HG02973 (cell line): ENCODE measurements around the gene HDDC2.
"Not testable (repeated sequence)": the region's sequence is repeated elsewhere in the genome, so short reads cannot be mapped to it uniquely, and the experiment has no call there.

ENCODE experiments used
- ATAC-seq: cut with Tn5 transposase; IDR thresholded peaks from one replicate; pipeline ENCODE4 v1.9.1; 2021; ENCODE audit warnings: moderate library complexity; ENCODE audit not compliant: unreplicated experiment

Gene HDDC2

DNA sequence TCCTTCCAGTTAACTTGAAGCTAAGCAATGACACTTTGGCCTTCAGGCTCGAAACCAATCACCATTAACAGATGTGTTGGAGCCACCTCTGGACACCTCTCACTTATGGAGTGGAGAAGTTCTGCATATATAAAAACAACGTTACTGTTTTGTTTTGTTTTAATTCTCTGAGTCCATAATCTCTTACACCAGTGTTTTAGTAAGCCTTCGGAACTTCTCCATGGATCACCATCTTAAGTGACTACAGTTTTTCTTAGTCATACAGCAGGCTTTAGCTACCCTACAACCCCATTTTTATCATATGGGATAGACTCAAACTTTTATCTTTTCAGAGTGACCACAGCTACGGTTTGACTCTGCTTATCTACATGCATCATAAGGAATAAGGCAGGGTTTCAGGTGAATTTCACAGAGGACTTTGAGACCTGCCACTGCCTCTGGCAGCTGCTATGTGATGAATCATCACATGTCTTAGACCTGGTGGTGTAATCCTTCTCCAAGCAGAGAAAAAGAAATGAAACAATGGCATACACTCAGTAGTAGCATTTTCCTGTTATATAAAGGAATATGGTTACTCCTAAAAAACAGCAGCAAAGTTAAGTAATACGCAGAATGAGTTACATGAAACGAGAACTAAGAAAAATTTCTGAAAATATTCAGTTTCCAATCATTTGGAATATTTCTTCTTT lies 5.5 kb upstream of the HDDC2 start:
- ATAC-seq, result no peak

DNA sequence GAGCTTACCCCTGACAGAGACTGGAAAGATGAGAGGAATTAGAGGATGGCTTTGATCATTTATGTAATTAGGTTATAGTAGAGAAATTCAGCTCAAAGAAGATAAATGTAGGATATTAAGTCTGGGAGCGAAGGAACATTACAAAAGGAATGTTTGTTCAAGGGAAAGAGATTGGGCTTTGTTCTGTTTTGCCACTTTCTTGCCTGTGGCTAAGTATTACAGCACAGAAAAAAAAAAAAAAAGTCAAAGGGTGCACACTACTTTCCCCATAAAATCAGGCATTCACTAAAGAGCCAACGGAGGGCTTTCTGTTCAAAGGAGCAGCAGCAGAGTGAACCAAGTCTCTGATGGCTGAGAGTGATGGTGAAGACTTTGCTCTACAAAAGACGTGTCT lies 5.0 kb upstream of the HDDC2 start:
- no peak for ATAC-seq

DNA sequence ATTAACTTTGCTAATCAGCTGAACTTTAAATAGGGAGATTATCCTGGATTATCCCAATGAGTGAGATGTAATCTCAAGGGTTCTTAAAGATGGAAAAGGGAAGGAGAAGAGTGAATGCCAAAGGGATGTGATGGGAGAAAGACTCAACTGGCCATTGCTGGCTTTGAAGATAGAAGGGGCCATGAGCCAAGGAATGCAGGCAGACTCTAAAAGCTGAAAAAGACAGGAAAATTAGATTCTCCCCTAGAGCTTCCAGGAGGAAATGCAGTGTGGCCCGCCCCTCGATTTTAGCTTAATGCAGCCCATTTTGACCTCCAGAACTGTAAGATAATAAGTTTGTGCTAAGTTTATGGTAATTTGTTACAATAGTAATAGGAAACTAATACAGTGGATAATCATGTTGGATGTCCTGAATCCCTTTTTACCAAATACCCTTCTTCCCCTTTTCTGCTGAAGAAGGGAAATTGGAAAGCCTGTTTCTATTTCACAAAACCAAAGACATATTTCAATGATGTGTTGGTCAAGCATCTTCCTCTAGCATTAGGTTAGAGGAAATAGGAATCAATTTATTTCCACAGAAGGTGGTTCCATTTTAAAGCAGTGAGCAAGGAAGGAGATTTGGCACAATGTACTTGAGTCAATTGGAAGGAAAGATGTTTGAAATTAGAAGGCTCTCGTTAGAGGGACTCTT lies 3.3 kb upstream of the HDDC2 start:
- ATAC-seq, result no peak

DNA sequence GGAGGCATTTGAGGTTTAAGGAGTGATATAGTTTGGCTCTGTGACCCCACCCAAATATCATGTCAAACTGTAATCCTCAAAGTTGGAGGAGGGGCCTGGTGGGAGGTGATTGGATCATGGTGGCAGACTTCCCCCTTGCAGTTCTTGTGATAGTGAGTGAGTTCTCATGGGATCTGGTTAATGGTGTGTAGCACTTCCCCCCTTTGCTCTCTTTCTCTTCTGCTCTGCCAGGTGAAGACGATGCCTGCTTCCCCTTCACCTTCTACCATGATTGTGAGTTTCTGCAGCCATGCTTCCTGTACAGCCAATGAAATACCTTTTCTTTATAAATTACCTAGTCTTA lies 1.7 kb upstream of the HDDC2 start:
- no peak for ATAC-seq

DNA sequence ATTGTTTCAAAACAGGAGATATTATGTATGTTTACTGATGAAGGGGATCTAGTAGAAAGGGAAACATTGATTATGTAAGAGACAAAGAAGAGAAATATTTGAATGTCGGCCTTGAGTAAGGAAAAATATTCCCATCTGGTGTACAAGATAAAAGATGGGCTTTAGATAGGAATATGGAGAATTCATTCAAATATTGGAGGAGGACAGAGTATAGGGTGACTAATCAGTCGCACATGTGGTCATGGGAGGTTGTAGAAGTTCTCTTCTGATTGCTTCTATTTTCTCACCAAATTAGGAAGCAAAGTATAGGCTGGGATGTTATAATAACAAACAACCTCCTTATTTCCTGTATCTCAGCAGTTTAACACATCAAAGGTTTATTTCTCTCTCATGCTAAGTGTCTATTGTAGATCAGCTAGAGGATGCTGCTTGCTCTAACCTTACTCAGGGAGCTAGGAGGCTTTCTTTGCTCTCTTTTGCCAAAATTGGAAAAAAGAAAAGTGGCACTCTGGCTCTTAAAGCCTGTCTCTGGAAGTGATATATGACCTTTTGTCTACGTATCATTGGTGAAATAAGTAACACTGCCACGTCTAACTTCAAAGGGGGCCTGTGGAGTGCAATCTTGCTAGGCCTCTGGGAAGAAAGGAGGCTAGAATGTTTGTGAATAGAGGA lies 1.2 kb upstream of the HDDC2 start:
- no peak for ATAC-seq

DNA sequence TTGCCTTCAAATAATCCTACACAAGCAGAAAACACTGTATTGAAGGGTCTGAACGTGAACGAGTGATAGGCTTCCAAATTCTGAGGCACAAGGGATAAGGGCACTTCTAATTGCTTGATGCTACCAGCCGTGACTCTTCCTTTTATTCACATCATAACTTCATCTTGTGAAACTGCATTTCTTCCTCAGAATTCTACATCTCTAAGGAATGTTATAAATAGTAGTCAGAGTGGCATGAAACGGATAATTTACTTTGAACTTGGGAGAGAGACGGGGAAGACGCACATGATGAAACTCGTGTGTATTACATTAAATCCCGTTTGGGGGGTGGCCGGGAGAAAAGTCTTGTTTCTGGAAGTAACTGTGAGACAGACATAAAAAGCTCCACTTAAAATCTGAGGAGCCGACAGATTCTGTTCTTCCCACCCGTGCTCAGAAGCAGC lies 754 bp downstream of the HDDC2 start:
- no peak for ATAC-seq

DNA sequence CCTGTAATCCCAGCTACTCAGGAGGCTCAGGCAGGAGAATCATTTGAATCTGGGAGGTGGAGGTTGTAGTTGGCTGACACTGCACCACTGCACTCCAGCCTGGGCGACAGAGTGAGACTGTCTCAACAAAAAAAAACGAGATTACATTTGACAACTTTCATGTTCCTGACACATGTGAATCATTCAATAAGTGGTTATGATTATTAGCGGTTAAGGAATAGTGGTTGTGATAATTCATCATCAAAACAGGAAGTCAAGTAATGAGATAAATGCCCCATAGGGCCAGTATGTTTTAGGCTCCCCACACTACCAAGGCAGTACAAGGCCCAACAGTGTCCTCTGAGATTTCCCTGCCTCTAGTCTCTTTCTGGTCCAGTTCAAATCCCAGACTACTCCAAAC lies 2.5 kb downstream of the HDDC2 start:
- ATAC-seq, result no peak

DNA sequence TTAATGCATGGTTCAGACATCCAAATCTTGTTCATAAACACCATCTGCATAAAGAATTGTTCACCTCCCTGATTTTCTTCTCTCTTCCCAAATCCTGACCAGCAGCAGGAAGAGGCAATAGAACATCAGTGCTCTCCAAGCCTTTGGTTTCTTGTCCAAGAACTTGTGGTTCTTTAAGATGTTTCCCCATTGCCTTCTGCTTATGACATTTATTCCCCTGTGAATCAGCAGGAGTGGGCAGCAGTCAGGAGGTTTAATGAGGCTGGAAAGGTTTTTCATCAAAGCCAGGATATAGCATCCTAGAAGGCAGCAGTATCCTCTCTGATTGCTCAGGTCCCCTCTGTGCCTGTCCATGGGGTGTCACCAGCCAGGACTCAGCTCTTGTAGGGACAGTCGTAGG lies 5.3 kb downstream of the HDDC2 start:
- ATAC-seq, result no peak

DNA sequence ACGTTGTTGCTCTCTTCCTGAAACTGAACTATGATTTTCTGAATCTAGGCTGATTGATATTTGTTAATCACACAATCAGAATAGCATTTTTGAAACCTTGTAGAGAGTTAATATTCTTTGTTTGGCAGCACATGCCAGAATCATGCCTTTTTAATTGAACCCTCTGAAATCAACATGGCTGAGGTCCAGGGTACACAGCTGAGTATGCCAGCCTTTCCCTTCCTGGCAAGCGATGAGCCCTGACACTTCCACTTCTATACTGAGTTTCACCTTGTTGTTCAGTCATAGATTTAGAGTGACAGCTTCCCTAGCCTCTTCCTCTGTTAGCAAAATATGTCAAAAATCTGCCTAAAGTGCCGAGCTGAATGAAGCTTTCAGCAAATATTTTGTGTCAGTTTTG lies 6.8 kb downstream of the HDDC2 start:
- ATAC-seq, result no peak

DNA sequence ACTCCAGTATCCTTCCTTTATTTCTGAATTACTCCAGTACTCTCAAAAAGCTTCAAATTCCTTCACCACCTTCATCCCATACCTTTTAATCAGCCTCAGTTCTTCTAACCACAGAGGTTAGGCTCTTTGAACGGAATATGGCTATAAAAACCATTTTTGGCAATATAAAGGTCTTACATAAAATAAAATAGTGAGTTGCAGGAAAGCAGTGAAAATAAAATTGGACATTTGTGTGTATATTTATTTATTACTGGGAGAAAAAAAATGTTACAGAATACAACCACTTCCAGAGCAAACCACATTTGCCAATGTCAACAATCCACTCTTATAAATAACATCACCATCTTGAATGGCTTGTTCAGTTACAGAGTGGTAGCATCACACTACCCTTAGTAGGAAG lies 7.7 kb downstream of the HDDC2 start:
- ATAC-seq, result no peak

DNA sequence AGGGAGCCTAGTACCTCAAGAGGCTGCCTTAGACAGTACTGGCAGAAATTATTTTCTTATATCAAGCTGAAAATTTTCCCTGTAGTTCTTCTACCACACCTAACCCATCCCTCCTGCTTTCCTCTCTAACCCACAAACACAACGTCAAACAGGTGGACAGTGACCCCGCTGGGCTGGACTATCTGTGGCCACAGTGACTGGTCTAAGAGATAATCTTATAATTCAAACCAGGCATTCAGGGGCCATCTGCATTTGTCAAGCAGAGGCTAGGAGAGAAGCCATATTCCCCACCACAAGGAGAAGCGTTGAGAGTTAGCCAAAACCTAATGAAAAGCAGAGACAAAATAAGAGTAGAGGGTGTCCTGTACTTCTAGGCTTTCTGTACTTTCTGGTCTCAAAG lies 8.2 kb downstream of the HDDC2 start:
- no peak for ATAC-seq

DNA sequence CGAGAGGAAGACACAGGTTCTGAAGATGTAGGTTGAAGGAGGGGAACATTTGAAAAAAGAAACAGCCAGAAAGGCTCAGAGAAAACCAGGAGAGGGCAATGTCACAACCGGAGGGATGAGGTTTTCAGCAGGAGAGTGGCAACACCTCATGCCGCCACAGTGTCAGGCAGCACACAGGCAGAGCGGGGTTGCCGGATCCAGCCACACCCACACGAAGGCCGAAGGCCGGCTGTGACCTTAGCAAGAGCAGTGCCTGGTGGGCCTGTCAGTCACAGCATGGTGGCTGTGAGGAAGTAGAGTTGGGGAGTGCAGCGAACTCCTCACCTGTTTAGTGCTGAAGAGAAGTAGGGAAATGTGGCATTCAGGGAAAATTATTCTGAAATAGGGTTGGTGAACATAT lies 14.0 kb downstream of the HDDC2 start:
- no peak for ATAC-seq

DNA sequence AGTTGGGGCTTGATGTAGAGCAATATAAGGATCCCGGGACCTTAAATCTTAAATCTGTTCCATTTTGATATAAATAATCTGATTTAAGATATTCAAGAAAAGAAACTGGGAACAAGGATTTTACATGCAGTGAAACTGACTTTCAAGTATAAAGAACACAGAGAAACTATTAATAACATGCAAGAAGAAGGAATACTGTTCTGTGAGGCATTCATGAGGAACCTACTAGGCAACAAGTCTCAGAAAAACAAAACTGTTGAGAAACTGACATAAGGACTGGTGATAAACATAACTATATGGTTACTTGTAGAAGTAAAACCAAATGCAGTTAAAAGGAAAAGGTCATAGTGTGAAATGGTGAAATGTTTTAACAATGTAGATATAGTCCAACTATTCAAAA lies 15.8 kb downstream of the HDDC2 start:
- ATAC-seq, result no peak

DNA sequence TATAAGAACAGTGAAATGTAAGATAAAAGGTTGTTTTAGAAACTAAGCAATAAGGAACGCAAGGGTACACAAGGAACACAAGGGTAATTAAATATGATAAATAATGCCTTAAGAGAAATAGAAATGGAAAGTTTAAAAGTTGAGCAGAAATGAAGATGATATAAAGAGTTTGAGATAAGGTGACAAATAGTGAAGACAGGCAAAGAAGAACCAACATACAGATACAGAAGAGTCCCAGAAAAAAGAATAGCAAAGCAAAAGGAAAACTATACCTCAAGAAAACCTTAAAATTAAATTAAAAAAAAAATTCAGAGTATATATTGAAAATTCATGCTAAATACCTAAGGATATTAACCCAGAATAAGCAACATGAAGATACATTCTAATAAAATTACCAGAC lies 16.4 kb downstream of the HDDC2 start:
- no peak for ATAC-seq

DNA sequence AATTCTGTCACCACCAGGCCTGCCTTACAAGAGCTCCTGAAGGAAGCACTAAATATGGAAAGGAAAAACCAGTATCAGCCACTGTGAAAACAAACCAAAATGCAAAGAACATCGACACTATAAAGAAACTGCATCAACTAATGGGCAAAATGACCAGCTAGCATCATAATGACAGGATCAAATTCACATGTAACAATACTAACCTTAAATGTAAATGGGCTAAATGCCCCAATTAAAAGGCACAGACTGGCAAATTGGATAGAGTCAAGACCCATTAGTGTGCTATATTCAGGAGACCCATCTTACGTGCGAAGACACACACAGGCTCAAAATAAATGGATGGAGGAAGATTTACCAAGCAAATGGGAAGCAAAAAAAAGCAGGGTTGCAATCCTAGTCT lies 19.3 kb downstream of the HDDC2 start:
- ATAC-seq, result not testable (repeated sequence)

DNA sequence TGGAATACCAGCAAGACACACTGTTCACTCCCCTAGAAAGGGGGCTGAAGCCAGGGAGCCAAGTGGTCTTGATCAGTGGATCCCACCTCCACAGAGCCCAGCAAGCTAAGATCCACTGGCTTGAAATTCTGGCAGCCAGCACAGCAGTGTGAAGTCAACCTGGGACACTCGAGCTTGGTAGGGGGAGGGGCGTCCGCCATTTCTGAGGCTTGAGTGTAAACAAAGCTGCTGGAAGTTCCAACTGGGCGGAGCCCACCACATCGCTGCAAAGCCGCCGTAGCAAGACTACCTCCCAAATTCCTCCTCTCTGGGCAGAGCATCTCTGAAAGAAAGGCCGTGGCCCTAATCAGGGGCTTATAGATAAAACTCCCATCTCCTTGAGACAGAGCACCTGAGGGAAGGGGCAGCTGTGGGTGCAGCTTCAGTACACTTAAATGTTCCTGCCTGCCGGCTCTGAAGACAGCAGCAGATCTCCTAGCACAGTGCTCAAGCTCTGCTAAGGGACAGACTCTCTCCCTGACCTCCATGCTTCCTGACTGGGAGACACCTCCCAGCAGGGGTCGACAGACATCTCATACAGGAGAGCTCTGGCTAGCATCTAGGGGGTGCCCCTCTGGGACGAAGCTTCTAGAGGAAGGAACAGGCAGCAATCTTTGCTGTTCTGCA lies 21.3 kb downstream of the HDDC2 start:
- ATAC-seq, result not testable (repeated sequence)

DNA sequence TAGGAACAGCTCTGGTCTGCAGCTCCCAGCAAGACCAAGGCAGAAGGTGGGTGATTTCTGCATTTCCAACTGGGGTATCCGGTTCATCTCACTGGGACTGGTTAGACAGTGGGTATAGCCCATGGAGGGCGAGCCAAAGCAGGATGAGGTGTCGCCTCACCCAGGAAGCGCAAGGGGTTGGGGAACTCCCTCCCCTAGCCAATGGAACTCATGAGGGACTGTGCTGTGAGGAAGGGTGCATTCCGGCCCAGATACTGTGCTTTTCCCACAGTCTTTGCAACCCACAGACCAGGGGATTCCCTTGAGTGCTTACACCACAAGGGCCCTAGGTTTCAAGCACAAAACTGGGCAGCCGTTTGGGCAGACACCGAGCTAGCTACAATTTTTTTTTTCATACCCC lies 21.8 kb downstream of the HDDC2 start:
- no peak for ATAC-seq

DNA sequence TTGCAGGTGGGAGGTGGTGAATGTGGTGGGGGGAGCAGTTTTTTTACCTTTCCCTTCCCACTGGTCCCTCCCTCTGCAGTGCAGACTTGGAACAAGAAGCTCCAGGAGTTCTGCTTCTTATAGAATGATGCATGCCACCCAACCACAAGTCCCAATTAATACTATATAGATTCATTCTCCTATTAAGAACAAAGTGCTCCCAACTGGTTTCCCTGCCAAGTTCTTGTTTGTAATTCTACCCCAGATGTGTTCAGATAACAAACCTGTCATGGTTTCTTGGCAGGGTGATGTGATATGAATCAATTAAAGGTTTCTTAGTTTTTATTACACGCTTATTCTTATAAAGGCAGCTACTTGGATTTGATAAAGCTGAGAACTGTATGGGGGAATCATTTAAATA lies 23.9 kb downstream of the HDDC2 start:
- no peak for ATAC-seq

DNA sequence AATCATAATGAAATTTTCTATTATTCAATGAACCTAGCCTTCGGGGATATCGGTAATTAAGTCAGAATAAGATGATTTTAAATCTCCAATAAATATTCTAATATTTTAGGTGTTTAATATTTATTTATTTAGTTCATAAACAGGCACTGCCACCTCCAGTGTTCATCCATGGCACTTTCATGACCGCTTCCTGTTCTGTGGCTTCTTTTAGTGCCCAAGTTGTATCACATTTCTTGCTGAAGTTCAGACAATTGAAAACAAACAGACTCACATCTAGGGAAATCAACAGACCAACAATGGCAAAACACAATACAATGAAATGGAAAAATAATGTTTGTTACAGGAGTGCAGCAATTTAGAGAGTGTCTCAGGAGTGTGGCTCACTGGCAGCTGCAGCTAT lies 26.0 kb downstream of the HDDC2 start:
- ATAC-seq, result no peak

DNA sequence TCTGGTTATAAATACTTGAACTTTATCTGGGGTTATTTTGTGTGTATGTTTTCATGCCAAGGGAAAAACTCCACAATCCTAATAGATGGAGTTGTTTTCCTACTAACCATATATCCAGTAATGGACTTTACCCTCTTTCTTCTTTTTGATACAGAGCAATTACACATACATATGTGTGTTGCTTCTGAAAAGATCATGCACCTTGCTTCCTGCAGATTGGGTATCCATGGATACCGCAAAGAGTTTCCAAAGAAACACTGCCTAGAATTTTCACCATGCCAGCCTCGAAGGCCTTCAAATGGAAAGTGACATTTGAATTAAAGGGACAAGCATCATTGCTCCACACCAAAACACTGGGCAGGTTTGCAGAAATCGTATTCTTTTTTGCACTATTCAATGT lies 26.8 kb downstream of the HDDC2 start:
- no peak for ATAC-seq

DNA sequence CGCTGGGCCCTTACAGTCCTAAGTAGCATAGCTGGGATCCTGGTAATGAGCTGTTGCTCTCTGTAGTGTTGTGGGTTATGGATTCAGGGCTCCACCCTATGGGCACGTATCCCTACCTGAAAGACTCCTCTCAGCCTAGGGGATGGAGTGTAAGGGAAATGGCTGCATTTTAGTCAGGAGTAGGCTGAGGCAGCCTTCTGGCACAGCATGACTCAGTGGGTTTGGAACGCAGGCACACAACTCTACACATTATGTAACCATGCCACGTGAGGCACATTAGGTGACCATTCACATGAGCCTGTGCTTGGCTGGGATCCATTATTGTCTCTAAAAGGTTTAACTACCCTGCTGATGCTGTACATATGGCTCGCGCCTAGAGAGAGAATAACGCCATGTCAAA lies 27.8 kb downstream of the HDDC2 start:
- no peak for ATAC-seq

DNA sequence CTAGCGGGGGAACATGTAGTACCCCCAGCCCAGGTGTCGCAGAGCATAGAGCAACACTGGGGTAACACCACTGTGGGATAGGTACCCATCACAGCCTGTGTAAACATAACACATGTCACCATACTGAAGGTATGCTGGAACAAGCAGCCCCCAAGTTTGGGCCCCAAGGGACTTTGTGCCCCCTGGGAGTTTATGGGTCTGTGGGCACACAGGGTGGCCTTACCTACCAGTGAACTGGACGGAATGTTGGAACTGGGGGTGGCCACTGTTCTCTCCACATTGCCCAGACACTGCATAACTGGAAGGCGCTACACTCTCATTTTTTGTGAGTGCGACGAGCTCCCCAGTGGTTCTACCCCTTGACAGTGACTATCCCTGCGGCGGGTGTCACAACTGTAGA lies 28.5 kb downstream of the HDDC2 start:
- ATAC-seq, result no peak
